BE2C (cell line): ENCODE results near the gene P2RY14.

Experiments
- DNase-seq: peaks from one replicate; pipeline ENCODE4 v3.0.0-alpha.2; 2020
- H3K27me3 ChIP-seq: fragments of 250-450 bp; sonication (Bioruptor Pico); 2 replicates; pipeline ENCODE4 v1.5.1; 2020; ENCODE audit warnings: mild to moderate bottlenecking
- H3K36me3 ChIP-seq: fragments of 250-450 bp; sonication (Bioruptor Pico); 2 replicates; pipeline ENCODE4 v1.5.1; 2020; ENCODE audit warnings: mild to moderate bottlenecking
- H3K4me1 ChIP-seq: fragments of 250-450 bp; sonication (Bioruptor Pico); 2 replicates; pipeline ENCODE4 v1.5.1; 2020
- H3K4me3 ChIP-seq: 2 replicates; pipeline ENCODE4 v1.5.1; 2011; ENCODE audit warnings: low read depth, low read length
- H3K9me3 ChIP-seq: fragments of 250-450 bp; sonication (Bioruptor Pico); 2 replicates; pipeline ENCODE4 v1.5.1; 2020
- CTCF ChIP-seq: IDR thresholded peaks from 2 replicates; pipeline ENCODE4 v1.5.1; 2012; ENCODE audit warnings: mild to moderate bottlenecking, low read depth, low read length

Gene P2RY14

DNA sequence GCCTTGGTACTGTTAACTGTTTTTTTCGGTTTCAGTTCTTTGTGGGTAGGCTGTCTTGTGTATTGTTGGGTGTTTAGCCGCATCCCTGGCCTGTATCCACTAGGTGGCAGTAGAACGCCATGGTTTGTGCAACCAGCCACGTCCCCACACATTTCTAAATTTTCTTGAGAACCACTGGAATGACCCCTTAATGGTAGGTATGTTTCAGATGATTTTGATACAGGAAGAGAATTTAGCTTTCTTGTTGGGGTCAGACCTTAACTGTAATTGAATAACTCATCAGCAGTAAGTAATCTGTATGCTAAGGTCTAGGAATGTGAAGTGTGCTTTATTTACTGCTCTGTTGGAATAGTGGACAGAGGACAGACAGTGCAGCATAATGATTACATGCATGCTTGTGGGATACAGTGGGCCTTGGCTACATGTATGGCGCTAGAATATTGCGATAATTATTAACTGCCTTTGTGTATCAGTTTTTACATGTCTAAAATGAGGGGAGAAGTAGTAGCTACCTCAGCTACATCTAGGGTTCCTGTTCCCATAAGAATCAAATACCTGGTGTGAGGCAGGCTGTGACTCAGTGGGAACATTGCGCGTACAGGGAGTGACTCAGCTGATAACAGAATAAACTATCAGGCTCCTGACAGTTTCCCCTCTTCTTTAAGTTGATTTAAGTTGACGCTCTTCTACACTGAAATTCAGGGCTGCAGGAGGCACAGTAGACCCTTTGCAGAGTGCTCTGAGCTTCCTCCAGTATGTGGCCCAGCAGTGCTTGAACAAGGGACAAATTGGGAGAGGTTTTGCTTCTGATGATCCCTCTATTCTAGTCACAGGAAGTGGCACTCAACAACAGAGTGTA, 50.3 kb downstream of the P2RY14 start:
- peaks cover 8% of the 10 kb centered on the region; the same call in 1 of the 2 replicates for H3K4me1 ChIP-seq
- H3K9me3 ChIP-seq: no peaks in the 10 kb centered on the region
- peak; percentile 72 for DNase-seq
- no peaks in the 10 kb centered on the region for H3K36me3 ChIP-seq
- H3K4me3 ChIP-seq: no peak overlapping the region
- no peaks in the 10 kb centered on the region for H3K27me3 ChIP-seq
- peak; percentile 96 for TF ChIP-seq CTCF

- Histone ChIP-seq H3K27me3 (no peaks in the 10 kb centered on the region), H3K9me3 (no peaks in the 10 kb centered on the region), H3K36me3 (no peaks in the 10 kb centered on the region), H3K4me1 (peaks cover 8% of the 10 kb centered on the region; the same call in 1 of the 2 replicates), H3K4me3 (no peak overlapping the region)
- no peak for TF ChIP-seq CTCF
- DNase-seq: no peak
Observed at GRCh38 chr3:151227266-151227806, 51.0 kb downstream of the P2RY14 start.

DNA sequence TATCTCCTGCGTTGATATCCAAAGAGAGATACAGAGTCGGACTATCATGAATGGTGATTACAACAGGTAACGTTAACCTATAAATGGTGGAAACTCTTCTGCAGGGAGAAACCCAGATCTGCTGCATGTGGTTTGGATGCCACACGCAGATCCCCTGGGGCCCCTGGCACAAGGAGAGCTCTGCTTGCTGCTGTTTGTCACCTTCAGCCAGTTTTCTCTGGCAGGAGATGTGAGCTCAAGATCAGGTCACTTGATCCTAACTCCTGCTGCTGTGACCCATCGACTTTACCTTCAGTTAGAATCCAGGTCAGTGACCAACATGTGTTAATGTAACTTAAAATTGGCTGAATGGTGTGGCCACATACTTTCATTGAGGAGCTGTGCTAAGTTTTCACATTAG, 51.5 kb downstream of the P2RY14 start:
- H3K4me3 ChIP-seq: no peak overlapping the region
- H3K9me3 ChIP-seq: no peaks in the 10 kb centered on the region
- H3K36me3 ChIP-seq: no peaks in the 10 kb centered on the region
- DNase-seq: no peak
- no peaks in the 10 kb centered on the region for H3K27me3 ChIP-seq
- H3K4me1 ChIP-seq: peaks cover 8% of the 10 kb centered on the region; the same call in 1 of the 2 replicates
- TF ChIP-seq CTCF: no peak

DNA sequence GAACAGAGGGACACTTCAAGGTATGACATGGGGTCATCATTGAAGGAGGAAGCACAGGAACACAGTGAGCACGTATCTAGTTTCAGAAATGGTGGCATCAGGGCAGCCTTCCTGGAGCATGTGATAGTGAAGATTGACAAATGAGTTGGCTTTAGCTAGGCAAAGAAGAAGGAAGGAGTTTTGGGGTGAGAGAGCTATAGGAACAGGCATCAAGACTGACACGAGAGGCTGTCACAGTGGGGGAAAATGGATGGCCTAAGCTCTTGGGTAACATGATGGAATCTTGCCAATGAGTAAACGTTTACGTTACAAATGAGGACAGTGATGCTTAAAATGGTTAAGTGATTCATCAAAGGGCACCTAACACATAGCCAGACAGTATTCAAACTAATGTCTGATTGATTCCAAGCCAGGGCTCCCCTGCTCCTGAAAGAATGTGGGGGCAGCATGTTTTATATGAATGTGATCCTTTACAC, 52.2 kb downstream of the P2RY14 start:
- no peaks in the 10 kb centered on the region for H3K9me3 ChIP-seq
- DNase-seq: no peak
- H3K4me1 ChIP-seq: peaks cover 8% of the 10 kb centered on the region; the same call in 1 of the 2 replicates
- TF ChIP-seq CTCF: no peak
- H3K36me3 ChIP-seq: no peaks in the 10 kb centered on the region
- no peaks in the 10 kb centered on the region for H3K27me3 ChIP-seq
- H3K4me3 ChIP-seq: no peak overlapping the region

DNA sequence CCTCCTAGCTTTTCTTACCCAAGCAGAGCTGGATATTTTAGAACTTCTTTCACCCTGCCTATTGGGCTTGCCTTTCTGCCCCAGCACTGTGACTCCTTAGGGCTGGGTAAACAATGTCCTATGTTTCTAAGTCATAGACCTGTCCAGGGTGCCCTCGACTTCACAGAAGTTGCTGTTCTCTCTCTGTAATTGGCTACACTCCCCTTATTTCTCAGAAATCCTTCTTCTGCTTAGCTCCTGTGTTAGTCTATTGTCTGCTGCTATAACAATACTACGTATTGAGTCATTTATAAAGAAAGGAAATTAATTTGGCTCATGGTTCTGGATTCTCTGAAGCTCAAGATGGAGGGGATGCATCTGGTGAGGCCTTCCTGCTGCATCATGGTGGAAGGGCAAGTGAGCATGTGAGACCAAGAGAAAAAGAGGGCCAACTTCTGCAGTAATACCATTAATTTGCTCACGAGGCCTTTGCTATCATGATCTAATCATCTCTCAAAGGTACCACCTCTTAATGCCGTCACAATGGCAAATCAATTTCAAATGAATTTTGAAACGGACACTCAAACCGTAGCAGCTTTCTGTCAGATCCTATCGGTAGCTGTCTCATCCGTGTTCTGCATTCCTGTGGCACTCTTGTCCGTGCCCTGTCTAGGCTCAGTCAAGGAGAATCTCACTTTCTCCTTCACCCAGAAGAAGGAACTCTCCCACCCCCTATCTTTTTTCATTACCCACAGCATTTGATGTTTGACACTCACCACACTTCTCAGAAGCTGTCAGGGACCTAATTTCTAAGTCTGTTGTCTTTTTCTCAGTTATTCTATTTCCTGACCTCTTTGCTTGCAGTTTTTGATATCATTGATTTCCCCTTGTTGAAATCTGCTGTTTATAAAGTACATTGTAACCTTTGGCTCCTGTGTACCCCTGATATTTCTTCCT, 53.0 kb downstream of the P2RY14 start:
- TF ChIP-seq CTCF: no peak
- H3K4me1 ChIP-seq: peaks cover 11% of the 10 kb centered on the region; the same call in 1 of the 2 replicates

More for the DNA sequence above, 53.0 kb downstream of the P2RY14 start:
- Histone ChIP-seq H3K4me3 (no peak overlapping the region), H3K27me3 (no peaks in the 10 kb centered on the region), H3K36me3 (no peaks in the 10 kb centered on the region), H3K9me3 (no peaks in the 10 kb centered on the region)
- no peak for DNase-seq
